Measurements from ENCODE around the gene TOMT.

GRCh38 chr11:72146625-72147024 lies 40.9 kb downstream of the TOMT start:
- TF ChIP-seq CTCF (IDR thresholded peaks at IDR 0.05 in 4 of 5, conservative IDR thresholded peaks at IDR 0.05 in 1 of 5) (no peak), POLR2A (IDR thresholded peaks at IDR 0.05) (no peak)

All from gastrocnemius medialis (tissue), 4 donors.